PFSK-1 (cell line): ENCODE measurements around the gene PIGC.

ENCODE experiments used
- FOXP2 ChIP-seq: optimal IDR thresholded peaks from 2 replicates; pipeline ENCODE3; 2011; ENCODE audit warnings: borderline replicate concordance, control low read depth, inconsistent platforms; ENCODE audit not compliant: insufficient read depth; ENCODE audit errors: extremely low read length, extremely low read depth
- POLR2AphosphoS5 ChIP-seq: IDR thresholded peaks from 2 replicates; pipeline ENCODE4 v1.6.1; 2012; ENCODE audit warnings: low read depth, mild to moderate bottlenecking, control low read depth, low read length, moderate library complexity
- SIN3A ChIP-seq: IDR thresholded peaks from 2 replicates; pipeline ENCODE4 v1.6.1; 2012; ENCODE audit warnings: mild to moderate bottlenecking, low read length, moderate library complexity, borderline replicate concordance; ENCODE audit not compliant: insufficient read depth
- TAF1 ChIP-seq: IDR thresholded peaks from 2 replicates; pipeline ENCODE4 v1.6.1; 2012; ENCODE audit warnings: low read length, control low read depth, borderline replicate concordance; ENCODE audit not compliant: insufficient read depth
- TF ChIP-seq, protein P1 (sequence below), 2 experiments: IDR thresholded peaks; 2 replicates each; pipeline versions ENCODE4 v1.6.1 to v1.8.0; 2011 to 2012; ENCODE audit warnings: low read depth in 2 of 2, low read length in 2 of 2, control low read depth in 1 of 2, inconsistent platforms in 1 of 2, mild to moderate bottlenecking in 1 of 2, moderate library complexity in 1 of 2; ENCODE audit not compliant: insufficient read depth in 1 of 2

PIGC gene

DNA sequence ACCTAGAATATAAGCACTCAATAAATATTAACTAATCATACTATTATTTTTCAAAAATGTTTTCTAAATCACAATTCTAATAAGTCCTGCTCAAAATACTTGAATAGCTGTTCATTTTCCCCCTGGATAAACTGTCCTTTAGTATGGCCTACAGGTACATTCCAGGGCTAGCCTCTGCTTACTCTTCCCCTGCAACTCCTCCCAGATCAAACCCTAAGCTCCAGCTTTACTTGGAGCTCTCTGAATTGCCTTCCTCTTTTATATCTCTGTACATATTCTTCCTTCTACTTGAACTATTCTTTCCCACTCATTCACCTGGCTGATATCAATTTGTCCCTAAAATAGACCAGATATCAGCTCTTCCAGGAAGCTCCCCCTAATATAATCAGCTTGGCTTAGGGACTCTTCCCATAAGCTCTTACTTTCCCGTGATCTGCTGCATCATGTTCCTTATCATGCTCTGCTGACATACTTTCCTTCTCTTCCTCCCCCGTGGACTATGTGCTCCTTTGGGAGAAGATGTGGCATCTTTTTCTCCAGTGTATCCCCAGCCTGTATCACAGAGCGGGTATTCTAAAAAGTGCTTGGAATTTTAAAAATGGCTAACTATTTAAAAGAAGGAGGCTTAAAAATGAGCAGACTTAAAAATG lies 43.1 kb upstream of the PIGC start:
- TF ChIP-seq, protein P1, sequence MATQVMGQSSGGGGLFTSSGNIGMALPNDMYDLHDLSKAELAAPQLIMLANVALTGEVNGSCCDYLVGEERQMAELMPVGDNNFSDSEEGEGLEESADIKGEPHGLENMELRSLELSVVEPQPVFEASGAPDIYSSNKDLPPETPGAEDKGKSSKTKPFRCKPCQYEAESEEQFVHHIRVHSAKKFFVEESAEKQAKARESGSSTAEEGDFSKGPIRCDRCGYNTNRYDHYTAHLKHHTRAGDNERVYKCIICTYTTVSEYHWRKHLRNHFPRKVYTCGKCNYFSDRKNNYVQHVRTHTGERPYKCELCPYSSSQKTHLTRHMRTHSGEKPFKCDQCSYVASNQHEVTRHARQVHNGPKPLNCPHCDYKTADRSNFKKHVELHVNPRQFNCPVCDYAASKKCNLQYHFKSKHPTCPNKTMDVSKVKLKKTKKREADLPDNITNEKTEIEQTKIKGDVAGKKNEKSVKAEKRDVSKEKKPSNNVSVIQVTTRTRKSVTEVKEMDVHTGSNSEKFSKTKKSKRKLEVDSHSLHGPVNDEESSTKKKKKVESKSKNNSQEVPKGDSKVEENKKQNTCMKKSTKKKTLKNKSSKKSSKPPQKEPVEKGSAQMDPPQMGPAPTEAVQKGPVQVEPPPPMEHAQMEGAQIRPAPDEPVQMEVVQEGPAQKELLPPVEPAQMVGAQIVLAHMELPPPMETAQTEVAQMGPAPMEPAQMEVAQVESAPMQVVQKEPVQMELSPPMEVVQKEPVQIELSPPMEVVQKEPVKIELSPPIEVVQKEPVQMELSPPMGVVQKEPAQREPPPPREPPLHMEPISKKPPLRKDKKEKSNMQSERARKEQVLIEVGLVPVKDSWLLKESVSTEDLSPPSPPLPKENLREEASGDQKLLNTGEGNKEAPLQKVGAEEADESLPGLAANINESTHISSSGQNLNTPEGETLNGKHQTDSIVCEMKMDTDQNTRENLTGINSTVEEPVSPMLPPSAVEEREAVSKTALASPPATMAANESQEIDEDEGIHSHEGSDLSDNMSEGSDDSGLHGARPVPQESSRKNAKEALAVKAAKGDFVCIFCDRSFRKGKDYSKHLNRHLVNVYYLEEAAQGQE (IDR thresholded peaks at IDR 0.05; ENCODE audit: insufficient read depth in 1 of 2, low read depth in 2 of 2, low read length in 2 of 2), result no peak
- TF ChIP-seq TAF1 (no peak), SIN3A (no peak), FOXP2 (no peak), POLR2AphosphoS5 (no peak)

- TF ChIP-seq FOXP2 (no peak), SIN3A (no peak), TAF1 (no peak), POLR2AphosphoS5 (no peak)
- TF ChIP-seq, protein P1 (IDR thresholded peaks at IDR 0.05; ENCODE audit: insufficient read depth in 1 of 2, low read depth in 2 of 2, low read length in 2 of 2), result no peak
These were observed 41.8 kb upstream of the PIGC start for GRCh38 chr1:172485626-172486025.

- TF ChIP-seq POLR2AphosphoS5 (no peak), TAF1 (no peak), SIN3A (no peak), FOXP2 (no peak)
- TF ChIP-seq, protein P1 (IDR thresholded peaks at IDR 0.05; ENCODE audit: insufficient read depth in 1 of 2, low read depth in 2 of 2, low read length in 2 of 2), result no peak
These were observed 40.4 kb upstream of the PIGC start for GRCh38 chr1:172484252-172484651.

DNA sequence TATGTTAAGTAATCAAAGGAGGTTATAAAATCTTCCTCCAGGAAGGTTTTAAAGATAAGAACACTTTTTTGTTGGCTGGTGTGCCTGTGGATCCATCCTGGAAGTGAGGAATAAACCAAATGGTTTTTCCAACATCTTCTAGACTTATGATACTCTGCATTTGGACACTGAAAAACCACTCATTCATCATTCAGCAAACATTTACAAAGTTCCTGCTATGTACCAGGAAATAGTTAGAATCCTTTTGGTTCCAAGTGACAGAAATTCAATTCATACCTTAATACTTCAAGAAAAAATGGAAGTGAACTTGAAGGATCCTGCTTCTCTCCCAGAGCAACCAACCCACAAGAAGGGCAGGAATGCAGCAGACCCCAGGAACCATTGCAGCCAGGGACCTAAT lies 39.6 kb upstream of the PIGC start:
- TF ChIP-seq TAF1, result no peak
- TF ChIP-seq, protein P1 (IDR thresholded peaks at IDR 0.05; ENCODE audit: insufficient read depth in 1 of 2, low read depth in 2 of 2, low read length in 2 of 2), result no peak
- TF ChIP-seq FOXP2, result no peak
- TF ChIP-seq POLR2AphosphoS5, result no peak
- TF ChIP-seq SIN3A, result no peak

GRCh38 chr1:172482044-172482443 lies 38.2 kb upstream of the PIGC start:
- TF ChIP-seq TAF1, result no peak
- no peak for TF ChIP-seq FOXP2
- TF ChIP-seq SIN3A, result no peak
